Effector memory CD4-positive, alpha-beta T cell (primary cell): ENCODE data around the gene OFD1.

Experiments used
- DNase-seq, 3 donors: peaks; one replicate each; pipeline ENCODE4 v3.0.0-alpha.2; 2020
- H3K27ac ChIP-seq: 2 replicates; pipeline ENCODE4 v1.7.0; 2013; ENCODE audit warnings: mild to moderate bottlenecking, low read length, moderate library complexity; ENCODE audit not compliant: insufficient read depth, poor library complexity, severe bottlenecking
- H3K27me3 ChIP-seq: replicated peaks from 2 replicates; pipeline ENCODE4 v1.7.0; 2013; ENCODE audit warnings: mild to moderate bottlenecking, low read length; ENCODE audit not compliant: insufficient read depth, control insufficient read depth, poor library complexity, severe bottlenecking
- H3K36me3 ChIP-seq: 2 replicates; pipeline ENCODE4 v1.7.0; 2013; ENCODE audit warnings: mild to moderate bottlenecking, low read length, moderate library complexity; ENCODE audit not compliant: control insufficient read depth, insufficient read depth
- H3K4me1 ChIP-seq: 2 replicates; pipeline ENCODE4 v1.7.0; 2013; ENCODE audit warnings: low read length, mild to moderate bottlenecking; ENCODE audit not compliant: control insufficient read depth, insufficient read depth, poor library complexity, severe bottlenecking
- H3K4me3 ChIP-seq: 2 replicates; pipeline ENCODE4 v1.7.0; 2013; ENCODE audit warnings: low read length, low read depth, mild to moderate bottlenecking; ENCODE audit not compliant: insufficient read depth, poor library complexity, severe bottlenecking
- H3K9me3 ChIP-seq: 2 replicates; pipeline ENCODE4 v1.7.0; 2013; ENCODE audit warnings: mild to moderate bottlenecking, low read length, moderate library complexity; ENCODE audit not compliant: control insufficient read depth
- total RNA-seq, 3 donors: gene quantifications; one replicate each; lab custom pipeline; 2026; lab: John Stamatoyannopoulos, UW

OFD1 gene
- total RNA-seq, result 181 to 244 (median 204) reads per million in 3 donors

- no peaks in the 10 kb centered on the region for H3K27me3 ChIP-seq
- H3K36me3 ChIP-seq, result peaks cover 6% of the 10 kb centered on the region
- peaks cover 5% of the 10 kb centered on the region for H3K4me1 ChIP-seq
- H3K27ac ChIP-seq, result peak within 1 kb of the TSS; percentile 98
- peak; percentile 82 to 87 (median 86) for DNase-seq
- peak within 1 kb of the TSS; percentile 73 for H3K4me3 ChIP-seq
- H3K9me3 ChIP-seq, result no peaks in the 10 kb centered on the region
These were observed at the start of gene OFD1, which contains the start of gene TRAPPC2 for GRCh38 chrX:13734278-13735172. Gene OFD1, plus strand, starts transcription at chrX:13734748. Its CDS starts 324 bp downstream, at chrX:13735072. Gene TRAPPC2, minus strand, starts transcription at chrX:13734620. Its CDS starts 14,657 bp downstream, at chrX:13719963.

GRCh38 chrX:13685126-13685763 lies 49.3 kb upstream of the OFD1 start:
- DNase-seq, result no peak
- Histone ChIP-seq H3K9me3 (no peaks in the 10 kb centered on the region), H3K4me3 (no peak overlapping the region), H3K27me3 (no peaks in the 10 kb centered on the region), H3K27ac (no peak overlapping the region), H3K4me1 (no peaks in the 10 kb centered on the region), H3K36me3 (no peaks in the 10 kb centered on the region)

GRCh38 chrX:13687203-13687602 lies 47.3 kb upstream of the OFD1 start:
- Histone ChIP-seq H3K4me1 (peaks cover 3% of the 10 kb centered on the region), H3K27me3 (no peaks in the 10 kb centered on the region), H3K9me3 (no peaks in the 10 kb centered on the region), H3K4me3 (no peak overlapping the region), H3K27ac (peak overlapping the region; percentile 45), H3K36me3 (no peaks in the 10 kb centered on the region)
- no peak for DNase-seq

- no peaks in the 10 kb centered on the region for H3K36me3 ChIP-seq
- H3K4me1 ChIP-seq, result peaks cover 3% of the 10 kb centered on the region
- peak overlapping the region; percentile 92 for H3K27ac ChIP-seq
- no peaks in the 10 kb centered on the region for H3K9me3 ChIP-seq
- peak overlapping the region; percentile 88 for H3K4me3 ChIP-seq
- no peak for DNase-seq
- no peaks in the 10 kb centered on the region for H3K27me3 ChIP-seq
These were observed 46.1 kb upstream of the OFD1 start for GRCh38 chrX:13688384-13688957.

- peak; percentile 70 to 78 (median 74) for DNase-seq
- peak within 1 kb of the TSS; percentile 88 for H3K4me3 ChIP-seq
- H3K27me3 ChIP-seq, result no peaks in the 10 kb centered on the region
- peaks cover 3% of the 10 kb centered on the region for H3K4me1 ChIP-seq
- peak within 1 kb of the TSS; percentile 92 for H3K27ac ChIP-seq
- H3K9me3 ChIP-seq, result no peaks in the 10 kb centered on the region
- no peaks in the 10 kb centered on the region for H3K36me3 ChIP-seq
These were observed 45.4 kb upstream of the OFD1 start, which contains the start of gene RAB9A for GRCh38 chrX:13688958-13689740. Gene RAB9A, plus strand, starts transcription at chrX:13689128. Its CDS starts 19,619 bp downstream, at chrX:13708747.

- Histone ChIP-seq H3K27me3 (no peaks in the 10 kb centered on the region), H3K27ac (peak overlapping the region; percentile 92), H3K4me1 (peaks cover 5% of the 10 kb centered on the region), H3K4me3 (peak overlapping the region; percentile 88), H3K9me3 (no peaks in the 10 kb centered on the region), H3K36me3 (no peaks in the 10 kb centered on the region)
- DNase-seq, result no peak
These were observed 44.8 kb upstream of the OFD1 start for GRCh38 chrX:13689741-13690211.

GRCh38 chrX:13690836-13691235 lies 43.7 kb upstream of the OFD1 start:
- H3K9me3 ChIP-seq, result no peaks in the 10 kb centered on the region
- no peak for DNase-seq
- no peaks in the 10 kb centered on the region for H3K36me3 ChIP-seq
- no peak overlapping the region for H3K27ac ChIP-seq
- no peaks in the 10 kb centered on the region for H3K27me3 ChIP-seq
- no peak overlapping the region for H3K4me3 ChIP-seq
- H3K4me1 ChIP-seq, result peaks cover 5% of the 10 kb centered on the region

GRCh38 chrX:13691841-13692371 lies 42.6 kb upstream of the OFD1 start:
- no peak for DNase-seq
- Histone ChIP-seq H3K4me3 (no peak overlapping the region), H3K27me3 (no peaks in the 10 kb centered on the region), H3K9me3 (no peaks in the 10 kb centered on the region), H3K27ac (no peak overlapping the region), H3K4me1 (peaks cover 5% of the 10 kb centered on the region), H3K36me3 (no peaks in the 10 kb centered on the region)

- H3K9me3 ChIP-seq, result no peaks in the 10 kb centered on the region
- H3K4me3 ChIP-seq, result no peak overlapping the region
- H3K36me3 ChIP-seq, result no peaks in the 10 kb centered on the region
- H3K27me3 ChIP-seq, result no peaks in the 10 kb centered on the region
- no peak overlapping the region for H3K27ac ChIP-seq
- H3K4me1 ChIP-seq, result peaks cover 5% of the 10 kb centered on the region
- no peak for DNase-seq
These were observed 41.7 kb upstream of the OFD1 start for GRCh38 chrX:13692771-13693231.
